Natural killer cell (primary cell): ENCODE measurements around the gene RBPJ. TPM values are rescaled to one million over a fixed set of nuclear protein-coding genes. Genes with fewer than 3 reads are reported as not detected.

ENCODE experiments used
- ATAC-seq, 3 donors: fragments of 150-1000 bp in 2 of 3; fragments of 200-7000 bp in 1 of 3; cut with Tn5 transposase; 1 replicate in 1 of 3; 2 replicates in 2 of 3; pipeline ENCODE4 v1.10.0; 2021; ENCODE audit warnings: mild to moderate bottlenecking in 2 of 3, moderate library complexity in 2 of 3
- DNase-seq, 2 donors: peaks; one replicate each; pipeline versions ENCODE4 v3.0.0 to v3.0.0-alpha.2; 2013 to 2021; ENCODE audit warnings: mixed read lengths in 1 of 2
- H3K27ac ChIP-seq: one replicate; pipeline ENCODE4 v1.5.1; 2013; ENCODE audit warnings: mild to moderate bottlenecking, low read length
- H3K27me3 ChIP-seq: one replicate; pipeline ENCODE4 v1.6.1; 2013; ENCODE audit warnings: low read length; ENCODE audit not compliant: control insufficient read depth, insufficient read depth
- H3K36me3 ChIP-seq: one replicate; pipeline ENCODE4 v1.6.1; 2013; ENCODE audit warnings: low read length; ENCODE audit not compliant: control insufficient read depth, insufficient read depth
- H3K4me1 ChIP-seq: one replicate; pipeline ENCODE4 v1.6.1; 2013; ENCODE audit warnings: low read length; ENCODE audit not compliant: control insufficient read depth, insufficient read depth
- H3K4me3 ChIP-seq: one replicate; pipeline ENCODE4 v1.5.1; 2013; ENCODE audit warnings: low read length
- H3K9me3 ChIP-seq: one replicate; pipeline ENCODE4 v1.6.1; 2013; ENCODE audit warnings: low read length; ENCODE audit not compliant: control insufficient read depth, insufficient read depth
- H3K27ac Mint-ChIP-seq, 2 donors: one replicate each; pipeline ENCODE4 v1.8.0; 2022; ENCODE audit warnings: mild to moderate bottlenecking in 2 of 2, mixed read lengths in 2 of 2, moderate library complexity in 1 of 2
- H3K27me3 Mint-ChIP-seq, 2 donors: one replicate each; pipeline ENCODE4 v1.8.0; 2022; ENCODE audit warnings: low read depth in 2 of 2, mixed read lengths in 2 of 2
- H3K36me3 Mint-ChIP-seq: one replicate; pipeline ENCODE4 v1.8.0; 2022; ENCODE audit warnings: mixed read lengths
- H3K4me1 Mint-ChIP-seq, 2 donors: one replicate each; pipeline ENCODE4 v1.8.0; 2022; ENCODE audit warnings: mixed read lengths in 2 of 2
- H3K4me3 Mint-ChIP-seq: one replicate; pipeline ENCODE4 v1.8.0; 2022; ENCODE audit warnings: mild to moderate bottlenecking, moderate library complexity, mixed read lengths
- H3K9me3 Mint-ChIP-seq, 2 donors: one replicate each; pipeline ENCODE4 v1.8.0; 2022; ENCODE audit warnings: mixed read lengths in 2 of 2
- CTCF ChIP-seq: fragments of 200-600 bp; IDR thresholded peaks from one replicate; pipeline ENCODE4 v1.8.0; 2022; ENCODE audit warnings: antibody characterized with exemption
- WGBS: methylation state at CpG from one replicate; pipeline ENCODE4 v1.1.7; 2013; ENCODE audit warnings: missing lambda C conversion rate; ENCODE audit not compliant: insufficient coverage; 5-methylcytosine and 5-hydroxymethylcytosine counted together
- intact Hi-C: fragments of 100-400 bp; cut with micrococcal nuclease; formaldehyde crosslinking; loops from one replicate; pipeline ENCODE4 v1.14.2; 2022
- total RNA-seq, 4 donors: library from RNA; stranded (reverse); fragments of 120-200 nt in 1 of 4; gene quantifications; one replicate each; pipeline versions ENCODE4 v1.2.3 to v1.2.4, GENCODE V29; 2013 to 2022

The RBPJ gene
- total RNA-seq, 3 donors from 2014 or later (not counting 1 experiment from before 2014, with no cell fraction given), result 46.4 to 53.3 (median 48.8) TPM

GRCh38 chr4:26289401-26289800 is 31.4 kb upstream of the RBPJ start:
- no peaks in the 10 kb centered on the region for H3K9me3 Mint-ChIP-seq
- H3K4me1 Mint-ChIP-seq, result no peaks in the 10 kb centered on the region
- peaks cover 3 to 12% of the 10 kb centered on the region in 2 donors for H3K27me3 Mint-ChIP-seq
- ATAC-seq (no peak), DNase-seq (no peak)
- H3K4me3 ChIP-seq, result no peak overlapping the region
- H3K36me3 ChIP-seq, result no peaks in the 10 kb centered on the region
- WGBS, result 86% methylated on average over 3 of the region's 4 CpGs
- H3K4me1 ChIP-seq, result no peaks in the 10 kb centered on the region
- no peaks in the 10 kb centered on the region for H3K27me3 ChIP-seq
- H3K9me3 ChIP-seq, result no peaks in the 10 kb centered on the region
- H3K36me3 Mint-ChIP-seq, result no peaks in the 10 kb centered on the region
- no peak overlapping the region for H3K27ac Mint-ChIP-seq
- TF ChIP-seq CTCF, result no peak
- H3K4me3 Mint-ChIP-seq, result no peak overlapping the region
- H3K27ac ChIP-seq, result no peak overlapping the region
- intact Hi-C loops, result no loop called here

GRCh38 chr4:26290321-26290720 is 30.5 kb upstream of the RBPJ start:
- no peak overlapping the region for H3K4me3 ChIP-seq
- Mint-ChIP-seq H3K4me1 (no peaks in the 10 kb centered on the region), H3K9me3 (no peaks in the 10 kb centered on the region), H3K27ac (no peak overlapping the region), H3K4me3 (no peak overlapping the region), H3K36me3 (no peaks in the 10 kb centered on the region), H3K27me3 (peaks cover 7 to 19% of the 10 kb centered on the region in 2 donors)
- WGBS, result 100% methylated on average over 3 of the region's 3 CpGs
- H3K36me3 ChIP-seq, result no peaks in the 10 kb centered on the region
- no peak for TF ChIP-seq CTCF
- intact Hi-C loops, result no loop called here
- H3K27ac ChIP-seq, result no peak overlapping the region
- ATAC-seq (no peak), DNase-seq (no peak)
- H3K4me1 ChIP-seq, result no peaks in the 10 kb centered on the region
- H3K27me3 ChIP-seq, result no peaks in the 10 kb centered on the region
- H3K9me3 ChIP-seq, result no peaks in the 10 kb centered on the region

GRCh38 chr4:26294904-26295303 is 25.9 kb upstream of the RBPJ start:
- Histone ChIP-seq H3K27ac (no peak overlapping the region), H3K4me3 (no peak overlapping the region), H3K27me3 (no peaks in the 10 kb centered on the region), H3K4me1 (peaks cover 4% of the 10 kb centered on the region), H3K9me3 (no peaks in the 10 kb centered on the region), H3K36me3 (no peaks in the 10 kb centered on the region)
- TF ChIP-seq CTCF, result no peak
- Mint-ChIP-seq H3K36me3 (no peaks in the 10 kb centered on the region), H3K4me1 (no peaks in the 10 kb centered on the region), H3K27ac (no peak overlapping the region), H3K4me3 (no peak overlapping the region), H3K9me3 (no peaks in the 10 kb centered on the region), H3K27me3 (peaks cover 22 to 28% of the 10 kb centered on the region in 2 donors)
- DNase-seq, result no peak
- 92% methylated on average over 4 of the region's 5 CpGs for WGBS
- intact Hi-C loops, result no loop called here
- ATAC-seq, result no peak

GRCh38 chr4:26296021-26296420 is 24.8 kb upstream of the RBPJ start:
- whole genome bisulfite sequencing, result 97% methylated on average over 2 of the region's 2 CpGs
- no peaks in the 10 kb centered on the region for H3K36me3 Mint-ChIP-seq
- no peak for TF ChIP-seq CTCF
- Histone ChIP-seq H3K4me3 (no peak overlapping the region), H3K36me3 (no peaks in the 10 kb centered on the region), H3K27me3 (no peaks in the 10 kb centered on the region), H3K9me3 (no peaks in the 10 kb centered on the region), H3K4me1 (peaks cover 6% of the 10 kb centered on the region), H3K27ac (no peak overlapping the region)
- peaks cover 22 to 24% of the 10 kb centered on the region in 2 donors for H3K27me3 Mint-ChIP-seq
- intact Hi-C loops, result no loop called here
- H3K4me1 Mint-ChIP-seq, result no peaks in the 10 kb centered on the region
- H3K27ac Mint-ChIP-seq, result no peak overlapping the region
- DNase-seq (no peak), ATAC-seq (no peak)
- no peaks in the 10 kb centered on the region for H3K9me3 Mint-ChIP-seq
- no peak overlapping the region for H3K4me3 Mint-ChIP-seq
